ENCODE measurements around the gene PSEN2.
A peak's percentile ranks its signal among the peaks of the same experiment; 100 is the strongest.

PSEN2 gene

DNA sequence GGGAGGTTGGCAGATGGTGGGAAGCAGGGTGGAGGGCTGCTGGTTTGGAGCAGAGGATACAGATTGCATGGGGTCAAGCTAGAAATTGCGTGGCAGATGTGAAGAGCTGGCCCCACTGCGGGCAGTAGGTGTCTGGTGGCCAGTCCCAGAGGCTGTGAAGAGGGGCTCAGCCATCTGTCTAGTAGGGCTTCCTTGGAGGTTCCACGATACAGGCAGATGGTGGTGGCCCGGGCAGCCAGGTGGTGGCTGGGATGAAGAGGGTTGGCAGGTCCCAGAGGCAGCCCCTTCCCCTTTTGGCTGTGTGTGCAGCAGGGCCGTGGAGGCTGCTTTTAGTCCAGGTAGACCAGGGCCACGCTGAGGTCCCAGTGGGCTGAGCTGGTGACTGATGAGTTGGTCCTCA is 16.6 kb downstream of the PSEN2 start:
- no peak for DNase-seq

DNA sequence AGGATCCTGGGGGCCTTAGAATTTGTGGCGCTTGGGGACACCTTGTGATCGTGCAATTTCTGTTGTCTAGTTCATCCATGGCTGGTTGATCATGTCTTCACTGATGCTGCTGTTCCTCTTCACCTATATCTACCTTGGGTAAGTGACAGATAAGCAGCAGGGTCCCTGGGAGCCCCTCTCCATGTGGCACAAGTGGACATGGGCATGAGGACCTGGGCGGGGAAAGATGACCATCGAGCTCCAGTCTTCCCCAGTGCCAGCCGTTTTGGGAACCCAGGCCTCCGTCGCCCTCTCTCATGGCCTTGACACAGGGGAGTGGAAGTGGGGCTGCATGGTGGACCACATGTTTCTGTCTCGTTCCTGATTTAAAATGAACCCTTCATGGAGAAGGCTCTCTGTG is 17.6 kb downstream of the PSEN2 start:
- no peak for DNase-seq

DNA sequence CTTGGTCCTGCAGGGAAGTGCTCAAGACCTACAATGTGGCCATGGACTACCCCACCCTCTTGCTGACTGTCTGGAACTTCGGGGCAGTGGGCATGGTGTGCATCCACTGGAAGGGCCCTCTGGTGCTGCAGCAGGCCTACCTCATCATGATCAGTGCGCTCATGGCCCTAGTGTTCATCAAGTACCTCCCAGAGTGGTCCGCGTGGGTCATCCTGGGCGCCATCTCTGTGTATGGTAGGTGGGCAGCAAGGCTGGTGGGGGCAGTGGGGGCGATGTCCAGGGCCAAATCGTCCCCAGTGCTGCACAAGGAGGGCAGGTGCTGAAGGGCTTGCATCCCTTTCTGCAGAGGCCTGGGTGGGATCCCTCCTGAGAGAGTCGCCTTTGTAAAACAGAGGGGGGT is 18.4 kb downstream of the PSEN2 start:
- DNase-seq: no peak

DNA sequence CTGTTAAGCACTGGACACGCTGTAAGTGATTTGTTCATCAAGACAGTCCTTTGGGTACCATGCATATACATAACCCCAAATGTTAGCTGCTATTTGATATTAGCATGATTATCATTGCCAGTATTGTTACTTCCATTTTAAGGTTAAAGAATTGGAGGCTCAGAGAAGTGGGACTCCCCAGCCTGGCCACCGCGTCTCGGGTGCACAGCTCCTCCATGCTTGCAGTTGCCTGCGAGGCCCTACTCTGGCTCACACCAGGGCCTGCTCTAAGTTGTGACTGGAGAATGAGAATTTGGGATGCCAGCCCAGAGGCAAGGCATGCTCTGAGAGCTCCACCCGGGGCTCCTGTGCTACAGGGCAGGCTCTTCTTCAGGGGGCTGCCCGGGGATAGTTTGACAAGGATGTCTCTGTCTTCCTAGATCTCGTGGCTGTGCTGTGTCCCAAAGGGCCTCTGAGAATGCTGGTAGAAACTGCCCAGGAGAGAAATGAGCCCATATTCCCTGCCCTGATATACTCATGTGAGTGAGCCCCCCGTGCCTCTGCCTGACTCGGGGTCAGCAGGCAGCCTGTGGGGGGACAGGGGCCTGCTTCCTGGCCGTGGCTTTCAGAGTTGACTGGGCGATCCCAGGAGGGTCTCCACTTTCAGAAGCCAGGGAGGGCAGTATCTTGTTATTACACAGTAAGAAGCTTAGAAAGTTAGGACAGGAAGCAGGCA is 19.4 kb downstream of the PSEN2 start:
- no peak for DNase-seq

DNA sequence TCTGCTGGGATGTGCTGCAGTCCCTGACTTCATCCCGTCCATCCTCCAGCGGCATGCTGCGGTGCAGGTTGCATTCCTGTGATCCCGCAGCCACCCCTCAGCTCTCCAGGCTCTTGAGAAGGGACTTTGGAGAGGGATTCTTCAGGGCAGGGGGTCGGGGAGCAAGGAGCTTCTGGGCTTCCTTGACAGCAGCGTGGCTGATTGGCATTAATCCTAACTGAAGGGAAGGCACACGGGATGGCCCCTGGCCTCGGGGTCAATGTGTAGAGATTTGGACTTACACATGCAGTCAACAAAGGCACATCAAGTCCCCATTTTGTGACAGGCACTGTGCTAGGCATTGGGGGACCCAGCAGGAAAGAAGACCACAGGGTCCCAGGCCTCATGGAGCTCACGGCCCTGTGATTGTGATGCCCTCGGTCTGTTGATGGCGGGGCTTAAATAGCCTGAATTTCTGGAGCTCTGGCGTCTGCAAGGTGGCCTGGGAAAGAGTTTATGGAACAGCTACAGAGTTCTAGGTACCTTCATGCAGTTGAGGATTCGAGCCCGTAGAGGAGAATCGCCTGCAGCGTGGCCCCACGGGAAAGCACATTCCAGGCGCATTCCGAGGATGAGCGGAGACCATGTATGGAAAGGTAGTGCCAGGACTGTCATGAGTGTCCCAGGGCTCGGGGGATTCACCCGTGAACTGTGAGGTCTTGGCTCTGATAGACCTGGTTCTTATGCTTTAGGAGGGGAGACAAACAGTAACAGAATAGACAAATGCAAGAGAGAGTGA is 20.1 kb downstream of the PSEN2 start:
- no peak for DNase-seq

DNA sequence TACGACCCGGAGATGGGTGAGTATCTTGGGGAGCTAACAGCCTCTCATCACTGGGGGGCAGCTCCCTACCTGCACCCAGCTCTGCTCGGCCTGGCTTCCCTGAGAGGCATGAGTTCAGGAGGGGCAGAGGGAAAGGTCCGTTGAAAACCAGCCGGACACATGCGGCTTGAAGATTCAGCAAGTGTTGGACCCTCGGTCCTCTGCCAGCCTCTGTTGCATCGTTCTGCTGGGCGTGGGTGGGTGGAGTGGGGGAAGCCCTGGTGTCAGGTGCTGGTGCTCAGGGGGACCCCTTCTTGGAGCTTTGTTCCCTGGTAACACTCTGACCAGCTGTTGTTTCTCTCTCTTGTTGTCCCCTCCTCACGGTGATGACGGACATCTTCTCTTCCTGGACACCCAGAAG is 20.9 kb downstream of the PSEN2 start:
- DNase-seq: no peak

DNA sequence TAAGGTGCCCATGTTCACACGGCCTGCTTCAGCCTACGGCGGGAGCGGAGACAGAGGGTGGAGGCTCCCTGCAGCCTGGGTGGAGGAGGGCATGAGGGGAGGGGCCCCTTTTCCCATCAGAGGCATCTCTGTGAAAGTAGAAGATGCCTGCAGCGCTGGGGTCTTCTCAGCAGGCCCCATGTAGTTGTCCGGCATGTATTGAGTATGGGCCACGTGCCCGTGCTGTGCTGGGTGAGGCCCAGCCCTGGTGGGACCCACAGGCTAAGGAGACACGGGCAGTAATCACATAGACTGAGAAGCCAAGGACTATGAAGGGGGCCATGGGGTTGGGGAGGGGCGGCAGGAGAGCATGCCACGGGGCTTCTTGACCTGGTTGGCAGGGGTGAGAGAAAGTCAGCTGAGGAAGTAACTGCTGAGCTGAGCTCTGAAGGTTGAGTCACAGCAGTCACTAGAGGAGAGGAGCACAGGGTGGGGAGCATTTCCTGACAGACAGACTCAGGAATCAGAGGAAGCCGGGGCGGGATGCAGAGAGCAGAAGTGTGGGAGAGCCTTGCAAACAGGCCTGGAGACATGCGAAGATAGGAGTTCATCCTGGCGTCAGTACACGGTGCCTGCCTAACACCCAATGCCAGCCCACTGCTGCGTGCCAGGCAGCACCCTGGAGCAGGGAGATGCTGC is 21.6 kb downstream of the PSEN2 start:
- DNase-seq: no peak

DNA sequence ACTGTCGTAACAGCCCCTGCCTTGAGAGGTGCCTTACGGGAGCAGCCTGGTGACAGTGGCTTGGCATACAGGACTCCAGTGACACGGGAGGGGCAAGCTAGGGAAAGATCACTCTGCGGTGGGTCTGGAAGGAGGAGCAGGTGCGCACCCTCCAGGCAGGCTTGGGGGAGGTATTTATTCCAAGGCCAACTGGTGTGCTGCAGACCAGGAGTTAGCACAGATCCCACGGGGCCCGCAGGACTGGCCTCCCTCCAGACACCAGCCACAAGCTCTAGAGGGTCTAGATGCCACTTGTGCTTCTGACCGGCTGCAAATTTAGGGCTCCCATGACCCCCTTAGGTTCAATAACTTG is 22.1 kb downstream of the PSEN2 start:
- DNase-seq: no peak

DNA sequence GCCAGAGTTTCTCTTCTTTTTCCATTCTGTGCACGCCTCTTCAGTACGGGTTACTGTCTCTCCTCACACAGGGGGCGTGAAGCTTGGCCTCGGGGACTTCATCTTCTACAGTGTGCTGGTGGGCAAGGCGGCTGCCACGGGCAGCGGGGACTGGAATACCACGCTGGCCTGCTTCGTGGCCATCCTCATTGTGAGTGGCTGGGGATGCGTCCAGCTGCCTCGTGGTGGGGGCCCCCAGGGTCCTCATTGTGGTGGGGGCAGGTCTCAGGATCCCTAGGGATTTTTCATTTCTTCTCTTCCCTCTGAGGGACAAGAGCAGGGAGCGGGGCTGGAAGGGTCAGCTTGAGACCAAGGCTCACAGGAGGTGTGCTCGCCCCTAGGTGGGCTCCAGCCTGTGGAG is 23.5 kb downstream of the PSEN2 start:
- no peak for DNase-seq

DNA sequence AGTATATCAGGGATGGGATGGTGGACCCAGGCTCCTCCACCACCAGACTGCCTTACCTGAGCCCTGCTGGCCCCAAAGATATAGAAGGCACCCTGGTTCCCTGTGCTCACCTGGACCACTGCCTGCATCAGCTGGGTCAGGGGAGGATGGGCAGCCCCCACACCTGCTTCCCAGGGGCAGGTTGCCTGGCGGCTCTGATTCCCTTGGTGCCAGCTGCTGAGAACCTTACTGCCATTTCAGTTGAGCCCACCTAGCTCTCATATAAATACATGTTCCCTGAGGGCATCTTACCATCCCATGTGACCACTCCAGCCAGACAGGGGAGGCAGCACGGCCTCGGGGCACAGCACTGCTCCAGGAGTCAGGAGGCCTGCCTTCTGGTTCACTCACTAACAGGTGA is 24.4 kb downstream of the PSEN2 start:
- no peak for DNase-seq

DNA sequence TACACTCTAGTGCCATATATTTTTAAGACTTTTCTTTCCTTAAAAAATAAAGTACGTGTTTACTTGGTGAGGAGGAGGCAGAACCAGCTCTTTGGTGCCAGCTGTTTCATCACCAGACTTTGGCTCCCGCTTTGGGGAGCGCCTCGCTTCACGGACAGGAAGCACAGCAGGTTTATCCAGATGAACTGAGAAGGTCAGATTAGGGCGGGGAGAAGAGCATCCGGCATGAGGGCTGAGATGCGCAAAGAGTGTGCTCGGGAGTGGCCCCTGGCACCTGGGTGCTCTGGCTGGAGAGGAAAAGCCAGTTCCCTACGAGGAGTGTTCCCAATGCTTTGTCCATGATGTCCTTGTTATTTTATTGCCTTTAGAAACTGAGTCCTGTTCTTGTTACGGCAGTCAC is 25.2 kb downstream of the PSEN2 start:
- no peak for DNase-seq

DNA sequence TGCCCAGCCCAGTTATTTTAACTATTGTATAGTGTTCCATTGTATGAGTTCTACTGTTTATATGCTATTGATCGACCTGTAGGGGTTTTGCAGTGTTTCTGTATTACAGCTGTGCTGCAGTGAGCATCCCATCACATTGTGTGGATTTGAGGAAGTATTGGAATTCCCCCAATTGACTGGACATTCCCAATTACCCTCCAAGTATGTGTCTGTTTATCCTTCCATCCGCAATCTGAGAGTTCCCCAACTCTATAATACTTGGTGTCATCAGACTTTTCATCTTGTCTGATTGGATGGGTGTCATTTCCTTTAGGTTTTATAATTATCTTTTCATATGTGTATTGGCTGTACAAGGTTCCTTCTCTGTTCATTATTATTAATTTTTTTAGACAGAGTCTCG is 27.8 kb downstream of the PSEN2 start:
- no peak for DNase-seq

DNA sequence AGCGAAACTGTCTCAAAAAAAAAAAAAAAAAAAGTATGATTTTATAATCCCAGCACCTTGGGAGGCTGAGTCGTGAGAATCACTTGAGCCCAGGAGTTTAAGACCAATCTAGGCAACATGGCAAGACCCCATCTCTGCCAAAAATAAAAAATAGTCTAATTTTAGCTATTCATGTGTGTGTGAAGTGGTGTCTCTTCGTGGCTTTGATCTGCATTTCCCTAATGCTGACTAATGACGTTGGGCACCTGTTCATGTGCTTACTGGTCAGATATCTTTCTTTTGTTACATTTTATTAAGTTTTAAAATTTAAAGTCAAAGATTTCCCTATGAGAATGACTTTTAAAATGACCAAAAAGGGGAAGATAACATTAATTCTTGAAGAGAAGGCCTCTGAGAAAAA is 31.0 kb downstream of the PSEN2 start:
- no peak for DNase-seq

DNA sequence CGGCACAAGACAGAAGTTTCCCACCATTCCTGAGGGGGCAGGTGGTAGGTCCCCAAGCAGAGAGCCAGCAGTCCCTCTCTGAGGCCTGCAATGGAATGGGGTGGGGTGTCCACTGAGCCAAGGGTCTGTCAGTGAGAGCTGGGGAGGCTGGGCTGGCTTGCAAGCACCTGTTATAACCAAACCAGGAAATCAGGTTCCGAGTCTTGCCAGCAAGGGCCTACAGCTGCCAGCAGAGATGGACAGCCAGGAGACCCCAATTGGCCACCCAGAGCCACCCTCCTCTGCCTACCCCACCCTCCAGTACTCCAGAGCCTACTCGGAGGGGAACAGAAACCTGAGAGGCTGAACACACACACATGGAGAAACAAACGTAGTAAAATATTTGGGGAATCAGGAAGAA is 32.2 kb downstream of the PSEN2 start:
- no peak for DNase-seq

DNA sequence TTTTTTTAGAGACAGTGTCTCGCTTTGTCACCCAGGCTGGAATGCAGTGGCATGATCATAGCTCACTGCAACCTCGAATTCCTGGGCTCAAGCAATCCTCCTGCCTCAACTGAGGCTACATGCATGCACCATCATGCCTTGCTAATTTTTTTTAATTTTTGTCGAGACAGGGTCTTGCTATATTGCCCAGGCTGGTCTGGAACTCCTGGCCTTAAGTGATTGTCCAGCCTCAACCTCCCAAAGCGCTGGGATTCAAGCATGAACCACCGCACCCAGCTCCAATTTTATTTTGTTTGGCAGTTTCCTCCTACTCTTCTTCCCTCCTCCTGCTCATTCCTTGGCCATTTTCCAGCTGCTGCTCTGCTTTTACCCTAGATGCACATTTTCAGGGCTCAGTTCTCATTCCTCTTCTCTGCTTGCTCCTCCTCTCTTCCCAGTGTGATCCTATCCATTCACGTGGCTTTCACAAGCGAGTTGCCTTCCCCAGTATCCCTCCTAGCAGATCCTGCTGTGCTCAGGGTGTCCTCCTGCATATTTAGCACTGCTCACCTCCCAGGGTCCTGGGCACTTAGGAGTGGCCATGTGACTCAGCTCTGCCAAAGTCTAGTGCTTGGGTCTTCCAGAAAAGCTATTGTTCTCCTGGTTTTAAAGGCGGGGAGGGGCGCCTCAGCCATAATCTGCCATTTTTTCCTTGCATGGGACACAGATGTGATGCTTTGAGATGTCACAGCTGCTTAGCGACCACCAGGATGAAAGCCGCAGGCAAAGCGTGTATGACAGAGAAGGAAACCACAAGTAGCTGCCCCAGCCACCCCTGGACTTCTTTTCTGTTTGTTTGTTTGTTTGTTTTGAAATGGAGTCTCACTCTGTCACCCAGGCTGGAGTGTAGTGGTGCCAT is 33.7 kb downstream of the PSEN2 start:
- DNase-seq: no peak

DNA sequence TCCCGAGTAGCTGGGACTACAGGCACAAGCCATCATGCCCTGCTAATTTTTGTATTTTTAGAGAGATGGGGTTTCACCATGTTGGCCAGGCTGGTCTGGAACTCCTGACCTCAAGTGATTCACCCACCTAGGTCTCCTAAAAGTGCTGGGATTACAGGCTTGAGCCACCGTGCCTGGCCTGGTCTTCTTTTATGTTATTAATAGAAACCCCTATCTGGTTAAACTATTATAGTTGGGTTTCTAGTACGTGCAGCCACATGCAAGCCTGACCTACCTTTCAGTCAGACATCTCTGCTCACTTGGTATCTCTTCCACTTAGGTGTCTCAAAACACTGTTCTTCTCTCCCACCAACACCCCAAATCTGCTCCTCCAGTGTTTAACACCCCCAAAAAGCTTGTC is 34.4 kb downstream of the PSEN2 start:
- DNase-seq: no peak

DNA sequence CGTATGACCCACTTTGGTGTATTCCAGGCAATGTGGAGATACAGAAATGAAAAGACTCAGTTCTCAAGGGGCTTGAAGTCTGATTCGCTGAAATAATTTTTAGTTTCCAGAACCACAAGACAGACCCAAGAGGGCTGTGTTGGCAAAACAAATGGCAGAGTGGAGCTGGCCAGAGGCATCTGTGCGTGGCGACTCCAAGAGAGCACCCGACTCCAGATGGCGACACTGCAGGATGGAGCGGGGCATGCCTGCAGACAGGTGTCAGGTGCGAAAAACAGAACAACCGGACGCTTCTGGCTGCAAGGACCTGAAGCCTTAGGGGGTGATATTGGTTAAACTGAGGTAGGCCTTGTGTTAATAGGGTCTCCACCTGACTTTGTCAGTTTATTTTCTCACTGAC is 38.0 kb downstream of the PSEN2 start:
- no peak for DNase-seq

DNA sequence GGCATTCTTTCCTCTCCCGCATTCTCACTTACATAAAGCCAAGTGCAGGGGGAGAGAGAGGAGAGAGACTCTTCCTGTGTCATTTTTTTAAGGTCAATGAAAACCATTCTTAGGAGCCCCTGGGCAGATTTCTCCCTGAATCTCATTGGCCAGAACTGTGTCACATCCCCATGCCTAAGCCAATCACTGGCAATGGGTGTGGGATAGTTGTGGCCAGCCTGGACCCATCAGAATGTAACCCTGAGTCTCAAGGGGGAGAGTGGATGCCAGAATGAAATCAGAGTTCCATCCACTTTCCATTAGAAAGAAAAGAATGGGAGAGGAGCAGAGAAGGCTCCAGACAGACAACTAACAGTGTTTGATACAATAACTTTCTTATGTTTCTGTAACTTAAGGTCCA is 38.5 kb downstream of the PSEN2 start:
- DNase-seq: no peak

DNA sequence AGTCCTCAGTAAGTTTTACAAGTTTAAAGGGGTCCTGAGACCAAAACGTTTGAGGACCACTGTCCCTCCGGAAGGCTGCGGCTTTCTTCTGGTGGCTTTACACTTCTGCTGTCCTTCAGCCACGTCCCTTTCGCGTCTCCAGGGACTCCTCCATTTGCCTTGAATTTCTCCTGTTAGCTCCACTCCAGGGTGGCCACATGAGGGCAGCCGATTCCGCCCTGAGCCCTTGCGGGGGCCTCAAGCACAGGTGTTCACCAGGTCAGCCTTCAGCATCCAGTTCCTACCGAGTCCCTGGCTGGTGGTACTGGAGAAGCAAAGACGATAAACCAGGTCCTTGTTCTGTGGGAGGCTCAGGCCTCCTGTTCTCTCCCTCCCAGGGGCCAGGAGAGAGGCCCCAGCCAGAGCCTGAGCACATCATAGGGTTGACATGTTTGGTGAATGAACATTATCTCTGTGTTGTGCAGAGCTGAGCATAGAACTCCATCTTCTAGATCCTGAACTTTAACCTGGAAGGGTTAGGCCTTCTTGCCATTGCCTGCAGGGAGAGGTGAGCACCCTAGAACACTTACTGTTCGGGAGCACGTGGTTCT is 42.3 kb downstream of the PSEN2 start:
- peak; percentile 83 for DNase-seq

DNA sequence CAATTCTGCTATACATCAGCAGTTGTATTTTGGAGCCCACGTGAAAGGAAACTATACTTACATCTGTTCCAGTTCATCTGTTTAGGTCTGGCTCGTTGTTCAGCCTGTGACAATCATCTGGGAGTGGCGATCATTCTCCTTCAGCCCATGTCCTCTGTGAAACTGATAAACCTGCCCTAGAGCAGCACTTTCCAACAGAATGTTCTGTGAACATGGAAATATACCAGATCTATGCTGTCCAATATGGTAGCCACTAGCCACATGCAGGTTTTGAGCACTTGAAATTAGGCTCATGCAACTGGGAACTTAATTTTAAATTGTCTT is 45.2 kb downstream of the PSEN2 start:
- no peak for DNase-seq

DNA sequence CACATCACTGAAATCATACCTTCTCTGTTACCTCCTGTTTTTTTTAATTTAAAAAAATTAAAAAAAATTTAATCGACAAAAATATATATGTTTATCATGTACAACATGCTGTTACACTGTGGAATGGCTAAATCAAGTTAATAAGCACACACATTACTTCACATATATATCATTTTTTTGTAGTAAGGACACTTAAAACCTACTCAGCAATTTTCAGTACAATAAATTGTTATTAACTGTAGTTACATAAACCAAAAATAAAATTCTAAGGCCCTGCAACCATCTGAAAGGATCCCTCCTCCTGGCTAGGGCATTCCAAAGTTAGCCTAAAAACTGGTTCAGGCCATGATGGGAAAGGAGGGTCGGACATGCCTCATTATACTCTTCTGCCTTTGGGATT is 46.1 kb downstream of the PSEN2 start:
- no peak for DNase-seq

DNA sequence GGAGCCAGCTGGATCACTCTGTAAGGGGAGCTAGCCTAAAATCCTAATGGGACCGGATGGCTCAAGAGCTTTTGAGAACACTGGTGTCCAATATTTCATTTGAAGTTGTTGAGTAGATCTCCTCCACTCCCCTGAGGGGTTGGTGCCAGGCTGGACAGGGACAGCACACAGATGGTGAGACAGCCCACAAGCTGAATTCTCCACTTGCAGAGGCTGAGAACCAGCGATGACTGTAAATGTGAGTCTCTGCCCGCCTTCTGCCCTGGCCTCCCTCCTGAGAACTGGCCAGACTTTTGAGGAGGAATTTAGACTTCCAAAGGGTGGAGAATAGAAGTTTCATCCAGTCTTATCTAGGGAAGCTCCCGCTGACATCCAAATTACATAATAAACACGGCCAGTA is 49.2 kb downstream of the PSEN2 start:
- DNase-seq: no peak

DNA sequence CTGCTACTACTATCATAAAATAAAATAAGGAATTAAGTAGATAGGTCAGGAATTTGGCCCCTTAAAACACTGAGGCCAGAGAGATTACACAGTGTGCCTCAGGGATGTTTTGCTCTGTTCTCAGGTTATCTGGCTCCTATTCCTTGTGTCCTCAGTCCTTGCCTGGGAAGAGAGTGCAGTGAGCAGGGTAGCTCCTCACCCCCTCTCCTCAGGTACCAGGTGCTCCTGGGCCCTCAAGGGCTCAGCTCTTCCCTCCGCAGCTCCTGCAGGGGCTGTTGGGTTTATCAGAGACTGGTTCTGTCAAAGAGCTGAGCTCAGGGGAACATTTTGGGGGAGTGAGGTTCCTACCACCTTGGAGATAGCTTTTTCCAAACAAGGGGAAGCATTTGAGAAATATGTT is 49.6 kb downstream of the PSEN2 start:
- DNase-seq: no peak

All from islet precursor cell (in vitro differentiated cells).